ENCODE results near the gene BORCS5.

GRCh38 chr12:12403264-12404248 lies 46.7 kb downstream of the BORCS5 start:
- TF ChIP-seq POLR2A (IDR thresholded peaks at IDR 0.05; ENCODE audit: low read length) (no peak), GATA1 (IDR thresholded peaks at IDR 0.05; ENCODE audit: low read depth, low read length) (no peak)
